GM19395 (cell line): Measurements from ENCODE around the gene SLC34A1.
A peak's percentile ranks its signal among the peaks of the same experiment; 100 is the strongest.

Experiments
- ATAC-seq: cut with Tn5 transposase; IDR thresholded peaks from one replicate; pipeline ENCODE4 v1.9.1; 2021; ENCODE audit warnings: mild to moderate bottlenecking, moderate library complexity; ENCODE audit not compliant: unreplicated experiment

The SLC34A1 gene

DNA sequence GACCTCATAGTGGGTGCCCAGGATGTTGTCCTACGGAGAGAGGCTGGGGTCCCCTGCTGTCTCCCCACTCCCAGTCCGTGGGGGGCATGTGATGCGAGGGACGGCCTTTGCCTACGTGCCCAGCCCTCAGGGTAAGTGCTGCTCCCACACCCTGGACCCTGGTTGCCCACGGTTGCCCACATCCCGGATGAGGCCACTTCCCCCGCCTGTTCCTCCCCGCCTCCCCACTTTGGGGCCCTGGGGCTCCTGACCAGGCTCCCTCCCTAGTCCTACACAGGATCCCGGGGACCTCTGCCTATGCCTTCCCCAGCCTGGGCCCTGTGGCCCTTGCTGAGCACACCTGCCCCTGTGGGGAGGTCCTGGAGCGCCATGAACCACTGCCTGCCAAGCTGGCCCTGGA, 1.5 kb downstream of the SLC34A1 start:
- no peak for ATAC-seq

- ATAC-seq, result no peak
Observed at GRCh38 chr5:177386542-177386941, 2.3 kb downstream of the SLC34A1 start.

DNA sequence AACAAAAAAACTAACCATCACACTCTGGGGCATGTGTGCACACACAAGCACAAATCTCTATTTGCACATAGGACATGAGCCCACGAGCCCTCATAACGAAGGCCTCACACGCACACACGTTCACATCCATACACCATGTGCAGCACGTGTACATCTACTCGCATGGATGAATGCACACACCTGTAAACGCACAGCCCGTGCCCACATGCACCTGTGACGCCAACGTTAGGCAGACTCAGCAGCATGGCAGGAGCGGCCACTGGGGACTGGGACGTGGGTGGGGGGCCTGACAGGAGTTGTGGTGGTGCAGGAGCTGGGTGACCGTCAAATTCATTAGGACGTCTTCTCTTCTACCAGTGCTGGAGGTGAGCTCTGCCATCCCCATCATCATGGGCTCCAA, 3.2 kb downstream of the SLC34A1 start:
- ATAC-seq, result no peak

DNA sequence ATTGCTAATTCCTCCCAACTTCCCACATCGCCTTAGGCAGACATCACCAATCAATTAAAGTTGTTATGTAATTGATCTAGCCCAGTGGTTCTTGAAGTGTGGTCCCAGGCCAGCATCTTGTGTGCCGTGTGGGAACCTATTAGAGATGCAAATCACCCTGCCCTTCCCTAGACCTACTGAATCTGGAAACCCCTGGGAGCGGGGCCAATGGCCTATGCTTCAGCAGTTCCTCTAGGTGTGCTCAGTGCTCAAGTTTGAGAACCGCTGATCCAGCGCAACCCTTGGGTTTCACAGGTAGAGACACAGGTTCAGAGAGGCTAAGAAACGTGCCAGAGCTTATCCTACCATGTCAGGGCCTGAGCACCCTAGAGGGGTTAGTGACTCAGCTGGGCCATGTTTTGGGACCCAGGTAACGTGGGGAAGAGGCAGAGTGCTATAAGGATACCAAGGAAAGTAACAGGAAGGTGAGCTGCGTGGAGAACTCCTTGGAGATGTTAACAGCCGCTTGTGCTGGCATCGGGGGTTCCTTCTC, 4.4 kb downstream of the SLC34A1 start:
- ATAC-seq, result no peak

DNA sequence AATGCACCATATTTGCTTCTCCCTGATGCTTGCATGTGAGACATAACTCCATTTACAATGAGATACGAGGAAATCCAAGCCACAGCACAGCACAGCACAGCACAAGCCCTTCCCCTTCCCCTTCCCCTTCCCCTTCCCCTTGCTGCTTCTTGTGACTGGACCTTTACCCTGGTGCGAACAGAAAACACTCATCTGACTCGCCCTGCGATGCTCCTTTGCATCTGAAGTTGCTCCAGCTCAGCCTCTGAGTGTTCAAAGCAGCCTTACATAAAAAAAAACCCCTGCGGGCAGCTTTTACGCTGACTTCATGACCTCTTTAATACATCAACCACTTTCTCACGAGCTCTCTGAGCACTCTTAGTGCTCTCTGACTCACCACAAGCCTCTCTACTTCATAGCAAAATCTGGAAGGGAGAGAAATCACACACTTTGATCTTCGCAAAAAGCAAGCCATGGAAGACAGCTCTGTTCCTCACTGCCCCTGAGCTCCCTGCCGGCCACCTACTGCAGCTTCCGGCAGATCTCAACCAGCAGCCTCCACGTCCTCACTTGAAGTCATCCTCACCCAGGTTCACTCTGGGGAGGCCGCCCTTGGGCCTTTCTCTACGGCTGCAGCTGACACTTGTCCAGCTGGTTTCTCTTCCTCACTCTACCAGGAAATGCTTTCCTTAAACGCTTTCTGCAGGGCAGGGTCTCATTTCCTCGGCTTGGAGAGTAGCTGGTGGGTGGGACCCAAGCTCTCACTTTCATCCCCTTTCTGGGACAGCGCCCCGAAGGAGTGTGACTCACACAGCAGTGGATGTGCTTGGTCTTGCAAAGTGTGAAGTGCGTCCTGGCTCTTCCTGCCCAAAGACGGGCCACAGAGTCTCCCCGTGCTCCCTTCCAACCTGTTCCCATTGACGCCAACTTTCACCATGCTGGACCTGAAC, 5.3 kb downstream of the SLC34A1 start:
- ATAC-seq, result peak; percentile 52

- peak; percentile 71 for ATAC-seq
Observed at GRCh38 chr5:177390363-177391300, 6.4 kb downstream of the SLC34A1 start.

DNA sequence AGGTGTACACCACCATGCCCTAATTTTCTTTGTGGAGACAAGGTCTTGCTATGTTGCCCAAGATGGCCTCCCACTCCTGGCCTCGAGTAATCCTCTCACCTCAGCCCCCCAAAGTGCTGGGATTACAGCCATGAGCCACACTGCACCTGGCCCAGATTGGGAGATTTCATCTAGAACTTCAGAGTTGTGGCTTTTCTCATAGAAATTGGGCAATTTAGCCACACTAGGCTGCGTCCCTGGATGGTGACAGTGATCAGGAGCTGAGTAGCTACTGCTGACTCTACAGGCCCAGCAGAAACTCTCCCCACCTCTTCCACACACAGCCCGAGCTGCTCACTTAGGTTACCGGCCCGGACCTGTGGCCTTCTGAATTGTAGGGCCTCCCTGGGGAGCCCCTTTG, 8.5 kb downstream of the SLC34A1 start:
- no peak for ATAC-seq

- ATAC-seq, result no peak
Observed at GRCh38 chr5:177393206-177393765, 9.1 kb downstream of the SLC34A1 start.

GRCh38 chr5:177393990-177394389, 9.8 kb downstream of the SLC34A1 start:
- no peak for ATAC-seq

GRCh38 chr5:177396078-177396477, 11.8 kb downstream of the SLC34A1 start:
- no peak for ATAC-seq

- no peak for ATAC-seq
Observed at GRCh38 chr5:177396807-177397206, 12.6 kb downstream of the SLC34A1 start.

DNA sequence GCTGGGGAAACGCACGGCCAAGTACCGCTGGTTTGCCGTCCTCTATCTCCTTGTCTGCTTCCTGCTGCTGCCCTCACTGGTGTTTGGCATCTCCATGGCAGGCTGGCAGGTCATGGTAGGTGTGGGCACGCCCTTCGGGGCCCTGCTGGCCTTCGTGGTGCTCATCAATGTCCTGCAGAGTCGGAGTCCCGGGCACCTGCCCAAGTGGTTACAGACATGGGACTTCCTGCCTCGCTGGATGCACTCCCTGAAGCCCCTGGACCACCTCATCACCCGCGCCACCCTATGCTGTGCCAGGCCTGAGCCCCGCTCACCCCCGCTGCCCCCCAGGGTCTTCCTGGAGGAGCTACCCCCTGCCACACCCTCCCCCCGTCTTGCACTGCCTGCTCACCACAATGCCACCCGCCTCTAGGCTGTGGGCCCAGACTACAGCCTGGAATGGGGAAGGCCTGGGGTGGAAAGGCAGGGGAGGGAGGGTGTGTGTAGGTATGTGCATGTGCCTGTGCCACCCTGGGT, 13.7 kb downstream of the SLC34A1 start:
- ATAC-seq, result no peak

- no peak for ATAC-seq
Observed at GRCh38 chr5:177399997-177400868, 16.0 kb downstream of the SLC34A1 start, which contains the start of gene PFN3. Gene PFN3 (minus strand): TSS chr5:177400661. CDS start chr5:177400576, 85 bp downstream.

DNA sequence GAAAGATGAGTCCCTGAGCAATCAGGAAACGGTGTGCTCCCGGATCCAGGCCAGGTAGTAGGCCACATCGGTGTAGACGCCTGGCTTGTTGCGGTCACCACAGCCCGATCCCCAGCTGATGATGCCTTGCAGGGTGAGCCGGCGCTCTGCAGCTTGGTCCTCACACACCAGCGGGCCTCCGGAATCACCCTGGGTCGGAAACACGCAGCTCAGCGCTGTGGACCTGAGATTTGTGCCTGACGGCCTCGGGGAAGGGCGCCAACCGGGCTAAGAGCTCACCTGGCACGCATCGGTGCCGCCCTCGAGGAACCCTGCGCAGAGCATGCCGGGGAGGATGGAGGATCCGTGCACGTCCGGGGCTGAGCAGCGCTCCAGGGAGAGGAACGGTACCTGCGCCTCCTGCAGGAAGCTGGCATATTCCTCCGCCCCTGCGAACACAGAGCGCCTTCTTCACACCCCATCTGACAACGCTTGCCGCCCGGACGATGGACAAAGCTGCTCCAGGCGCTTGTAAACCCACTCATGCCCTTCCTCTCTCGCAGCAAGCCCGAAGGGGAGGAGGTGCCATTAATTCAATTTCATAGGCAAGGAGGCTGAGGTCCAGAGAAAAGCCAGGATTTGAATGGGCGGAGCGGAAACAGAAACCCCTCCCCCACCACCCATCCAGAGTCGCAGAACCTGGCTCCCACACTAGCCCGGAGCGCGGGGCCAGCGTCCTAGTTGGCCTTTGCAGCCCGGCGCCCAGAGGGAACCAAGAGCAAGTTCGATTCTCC, 18.2 kb downstream of the SLC34A1 start:
- no peak for ATAC-seq

GRCh38 chr5:177403102-177403791, 19.0 kb downstream of the SLC34A1 start:
- ATAC-seq, result peak; percentile 39

GRCh38 chr5:177403792-177404640, 19.8 kb downstream of the SLC34A1 start:
- ATAC-seq, result peak; percentile 84

DNA sequence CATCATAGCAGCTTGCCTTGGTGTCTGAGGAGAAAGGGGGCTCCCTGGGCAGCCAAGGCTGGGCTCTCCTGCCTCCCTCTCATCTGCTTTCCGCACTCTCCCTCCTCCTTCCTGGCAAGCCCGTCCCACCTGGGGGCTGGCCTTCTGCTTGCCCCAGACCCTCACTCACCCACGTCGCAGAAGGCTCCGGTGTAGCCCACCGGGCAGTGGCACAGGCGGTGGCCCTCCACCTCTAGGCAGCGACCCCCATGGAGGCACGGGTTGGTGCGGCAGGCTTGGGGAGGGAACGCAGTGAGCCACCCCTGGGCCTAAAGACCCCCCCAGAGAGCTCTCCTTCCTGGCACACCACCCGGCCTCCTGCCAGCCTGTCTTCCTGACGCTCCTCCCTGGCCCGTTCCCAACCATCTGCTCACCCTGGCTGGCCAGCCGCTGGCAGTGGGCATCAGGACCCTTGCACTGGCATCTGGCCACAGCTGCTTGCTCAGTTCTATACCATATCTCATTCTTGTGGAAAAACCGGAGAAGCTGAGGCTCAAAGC, 20.5 kb downstream of the SLC34A1 start:
- ATAC-seq, result no peak
